H1 (cell line): ENCODE data around the gene KRTAP12-4. TPM values are rescaled to one million over a fixed set of nuclear protein-coding genes. Genes with fewer than 3 reads are reported as not detected.

ENCODE experiments used
- CTCF ChIA-PET: fragments of 300-600 bp; sonication (Branson Sonifier 250); formaldehyde crosslinking; loops from one replicate; lab custom pipeline; 2021; ENCODE audit not compliant: partially characterized antibody; lab: Charles Lee
- POLR2A ChIA-PET: fragments of 300-600 bp; sonication (Branson Sonifier 250); formaldehyde crosslinking; loops from one replicate; lab custom pipeline; 2021; ENCODE audit warnings: inconsistent platforms; ENCODE audit not compliant: partially characterized antibody; lab: Charles Lee
- DNase-seq, 2 experiments: peaks; one replicate each; pipeline versions ENCODE4 v3.0.0 to v3.0.0-alpha.2; 2010 to 2022; ENCODE audit warnings: low spot score in 2 of 2, low read depth in 1 of 2, mixed read lengths in 1 of 2
- FAIRE-seq: peaks from 2 replicates; lab custom pipeline; 2011; peaks lifted over from hg19 to GRCh38; lab: Jason Lieb, UNC
- H2AFZ ChIP-seq: 2 replicates; pipeline ENCODE4 v1.8.1; 2012; ENCODE audit warnings: low read length, inconsistent platforms
- H2AK5ac ChIP-seq: 2 replicates; pipeline ENCODE4 v1.6.1; 2013; ENCODE audit warnings: low read depth, low read length
- H2BK120ac ChIP-seq: replicated peaks from 2 replicates; pipeline ENCODE3; 2013; ENCODE audit warnings: low read depth, low read length, inconsistent platforms
- H2BK12ac ChIP-seq: 2 replicates; pipeline ENCODE4 v1.6.1; 2013; ENCODE audit warnings: low read depth, low read length
- H2BK15ac ChIP-seq: 2 replicates; pipeline ENCODE4 v1.6.1; 2013; ENCODE audit warnings: low read length
- H2BK20ac ChIP-seq: 2 replicates; pipeline ENCODE4 v1.6.1; 2013; ENCODE audit warnings: low read length
- H2BK5ac ChIP-seq: 2 replicates; pipeline ENCODE4 v1.6.1; 2013; ENCODE audit warnings: low read depth, low read length
- H3K14ac ChIP-seq: 2 replicates; pipeline ENCODE4 v1.6.1; 2013; ENCODE audit warnings: inconsistent platforms; ENCODE audit not compliant: insufficient read length
- H3K18ac ChIP-seq: 2 replicates; pipeline ENCODE4 v1.6.1; 2013; ENCODE audit warnings: low read length; ENCODE audit errors: extremely low read depth
- H3K23ac ChIP-seq: 2 replicates; pipeline ENCODE4 v1.6.1; 2013; ENCODE audit warnings: inconsistent platforms; ENCODE audit not compliant: insufficient read length
- H3K23me2 ChIP-seq: 2 replicates; pipeline ENCODE4 v1.6.1; 2013; ENCODE audit warnings: low read depth, low read length
- H3K27ac ChIP-seq: 2 replicates; pipeline ENCODE4 v1.6.1; 2011; ENCODE audit warnings: low read depth, low read length, inconsistent platforms
- H3K27me3 ChIP-seq, 4 experiments: replicated peaks in 1 of 4; 1 replicate in 1 of 4; 2 replicates in 3 of 4; pipeline versions ENCODE4 v1.6.1 to v1.8.1; 2011 to 2013; ENCODE audit warnings: low read length in 3 of 4, mild to moderate bottlenecking in 3 of 4, inconsistent platforms in 2 of 4, mixed read lengths in 2 of 4, moderate library complexity in 1 of 4; ENCODE audit not compliant: control insufficient read depth in 3 of 4, insufficient read depth in 3 of 4; ENCODE audit errors: extremely low read depth in 1 of 4
- H3K36me3 ChIP-seq, 4 experiments: 2 replicates each; pipeline versions ENCODE4 v1.6.1 to v1.8.1; 2011 to 2013; ENCODE audit warnings: mild to moderate bottlenecking in 4 of 4, low read length in 3 of 4, moderate library complexity in 2 of 4, control low read depth in 1 of 4, inconsistent platforms in 1 of 4; ENCODE audit not compliant: insufficient read depth in 4 of 4, control insufficient read depth in 2 of 4
- H3K4ac ChIP-seq: replicated peaks from 2 replicates; pipeline ENCODE3; 2013; ENCODE audit warnings: low read length, low read depth, mixed read lengths, inconsistent platforms; ENCODE audit not compliant: insufficient read length
- H3K4me1 ChIP-seq, 4 experiments: replicated peaks in 1 of 4; 1 replicate in 1 of 4; 2 replicates in 3 of 4; pipeline versions ENCODE4 v1.6.1 to v1.8.1; 2011 to 2013; ENCODE audit warnings: low read length in 3 of 4, inconsistent platforms in 2 of 4, mixed read lengths in 1 of 4; ENCODE audit not compliant: insufficient read depth in 4 of 4, control insufficient read depth in 3 of 4
- H3K4me2 ChIP-seq, 2 experiments: 2 replicates each; pipeline versions ENCODE4 v1.6.1 to v1.8.1; 2011 to 2013; ENCODE audit warnings: low read depth in 2 of 2, low read length in 2 of 2, control low read depth in 1 of 2, inconsistent platforms in 1 of 2, mild to moderate bottlenecking in 1 of 2; ENCODE audit not compliant: insufficient read depth in 1 of 2
- H3K4me3 ChIP-seq, 4 experiments: fragments of 200-600, 300-600 bp in 1 of 4; sonication (generic), shearing (Covaris generic), sonication (Bioruptor Twin) in 1 of 4; 2 replicates each; pipeline versions ENCODE4 v1.5.1 to v1.8.1; 2011 to 2016; ENCODE audit warnings: low read length in 4 of 4, low read depth in 3 of 4, control low read depth in 2 of 4, inconsistent platforms in 2 of 4, mild to moderate bottlenecking in 2 of 4, mixed read lengths in 1 of 4, moderate library complexity in 1 of 4; ENCODE audit not compliant: insufficient read depth in 2 of 4; ENCODE audit errors: extremely low read depth in 1 of 4
- H3K56ac ChIP-seq: replicated peaks from 2 replicates; pipeline ENCODE3; 2013; ENCODE audit warnings: low read depth, mild to moderate bottlenecking, mixed read lengths, low read length, inconsistent platforms; ENCODE audit not compliant: insufficient read length
- H3K79me1 ChIP-seq: 2 replicates; pipeline ENCODE4 v1.6.1; 2013; ENCODE audit warnings: low read depth, low read length, control low read depth
- H3K79me2 ChIP-seq, 2 experiments: 2 replicates each; pipeline versions ENCODE4 v1.6.1 to v1.8.1; 2012 to 2013; ENCODE audit warnings: low read length in 2 of 2, mild to moderate bottlenecking in 2 of 2, inconsistent platforms in 1 of 2; ENCODE audit not compliant: insufficient read depth in 2 of 2, control insufficient read depth in 1 of 2
- H3K9ac ChIP-seq, 4 experiments: replicated peaks in 1 of 4; 1 replicate in 1 of 4; 2 replicates in 3 of 4; pipeline versions ENCODE4 v1.6.1 to v1.8.1; 2011 to 2013; ENCODE audit warnings: low read depth in 3 of 4, low read length in 3 of 4, control low read depth in 2 of 4, mild to moderate bottlenecking in 2 of 4, moderate library complexity in 2 of 4, inconsistent platforms in 1 of 4; ENCODE audit errors: extremely low read depth in 1 of 4
- H3K9me3 ChIP-seq, 2 experiments: 2 replicates each; pipeline versions ENCODE4 v1.6.1 to v1.8.1; 2012 to 2013; ENCODE audit warnings: mild to moderate bottlenecking in 2 of 2, moderate library complexity in 2 of 2, control low read depth in 1 of 2, inconsistent platforms in 1 of 2, low read depth in 1 of 2, low read length in 1 of 2, mixed read lengths in 1 of 2; ENCODE audit not compliant: insufficient read depth in 2 of 2
- H4K20me1 ChIP-seq, 2 experiments: replicated peaks in 1 of 2; 2 replicates each; pipeline versions ENCODE3 to v1.8.1; 2011 to 2013; ENCODE audit warnings: inconsistent platforms in 2 of 2, low read length in 2 of 2, mild to moderate bottlenecking in 1 of 2; ENCODE audit not compliant: insufficient read depth in 2 of 2, control insufficient read depth in 1 of 2
- H4K5ac ChIP-seq: 2 replicates; pipeline ENCODE4 v1.6.1; 2013; ENCODE audit warnings: low read length, low read depth, mixed read lengths, inconsistent platforms; ENCODE audit not compliant: insufficient read length
- H4K8ac ChIP-seq: 2 replicates; pipeline ENCODE4 v1.8.0; 2013; ENCODE audit warnings: mild to moderate bottlenecking, moderate library complexity, low read length, inconsistent platforms; ENCODE audit not compliant: insufficient read depth; ENCODE audit errors: extremely low read depth
- H4K91ac ChIP-seq: replicated peaks from 2 replicates; pipeline ENCODE3; 2013; ENCODE audit warnings: low read length, mixed read lengths, inconsistent platforms; ENCODE audit not compliant: insufficient read length
- ASH2L ChIP-seq: fragments of 200-600, 300-600 bp; sonication (generic); IDR thresholded peaks from one replicate; pipeline ENCODE4 v1.7.1; 2017; ENCODE audit warnings: low read length
- CTBP2 ChIP-seq: IDR thresholded peaks from 2 replicates; pipeline ENCODE4 v1.7.0; 2011; ENCODE audit warnings: borderline replicate concordance, mild to moderate bottlenecking, moderate library complexity, mixed read lengths, low read length; ENCODE audit not compliant: insufficient read depth, insufficient read length
- RBBP5 ChIP-seq: IDR thresholded peaks from 2 replicates; pipeline ENCODE4 v1.7.1; 2012; ENCODE audit warnings: low read depth, mild to moderate bottlenecking, inconsistent platforms, low read length, moderate library complexity, borderline replicate concordance
- SP4 ChIP-seq: IDR thresholded peaks from 2 replicates; pipeline ENCODE4 v1.6.1; 2012; ENCODE audit warnings: low read length, inconsistent platforms
- SRF ChIP-seq: IDR thresholded peaks from 2 replicates; pipeline ENCODE4 v1.6.1; 2011; ENCODE audit warnings: mild to moderate bottlenecking, low read depth, low read length, moderate library complexity
- YY1 ChIP-seq: IDR thresholded peaks from 2 replicates; pipeline ENCODE4 v1.6.1; 2011; ENCODE audit warnings: low read depth, mild to moderate bottlenecking, low read length
- WGBS, 2 experiments: shearing (Covaris generic) in 1 of 2; methylation state at CpG; one replicate each; pipeline versions ENCODE4 v1.1.6 to v1.1.7; 2013 to 2015; ENCODE audit warnings: low lambda C conversion rate in 2 of 2, mixed read lengths in 2 of 2, inconsistent platforms in 1 of 2, low coverage in 1 of 2, missing lambda C conversion rate in 1 of 2; ENCODE audit not compliant: insufficient replicate concordance in 2 of 2, insufficient coverage in 1 of 2, insufficient read length in 1 of 2; ENCODE audit errors: extremely low coverage in 1 of 2, missing lambda C conversion rate in 1 of 2; 5-methylcytosine and 5-hydroxymethylcytosine counted together
- polyA plus RNA-seq, 7 experiments: library from polyadenylated mRNA; depleted of rRNA in 3 of 7; stranded (reverse) in 5 of 7; unstranded in 2 of 7; fragments of >200 nt in 5 of 7; fragments of 200-250 nt in 2 of 7; gene quantifications; 1 replicate in 5 of 7; 2 replicates in 1 of 7; 4 replicates in 1 of 7; pipeline versions ENCODE4 v1.2.1 to v1.2.3, GENCODE V29; 2011 to 2013; ENCODE audit warnings: missing spikeins in 2 of 7, mixed read lengths in 2 of 7
- total RNA-seq: library from RNA; stranded (reverse); fragmentation: NEBNext Ultra II Directional; extraction: Animal tissue kit (Norgen Biotek cat#: 25700); gene quantifications from 2 replicates; pipeline ENCODE4 v1.2.1, GENCODE V29; 2021
- TF ChIP-seq, protein P1 (sequence below): IDR thresholded peaks from 2 replicates; pipeline ENCODE4 v1.6.1; 2011; ENCODE audit warnings: low read length, improper control_type of control experiment
- TF ChIP-seq, protein P2 (sequence below): IDR thresholded peaks from 2 replicates; pipeline ENCODE4 v1.6.1; 2012; ENCODE audit warnings: inconsistent platforms

Gene KRTAP12-4
- total and polyA plus RNA-seq, 2 of the 8 experiments (the other 6 are each of a cell fraction or from before 2014, with no cell fraction given) = not detected

DNA sequence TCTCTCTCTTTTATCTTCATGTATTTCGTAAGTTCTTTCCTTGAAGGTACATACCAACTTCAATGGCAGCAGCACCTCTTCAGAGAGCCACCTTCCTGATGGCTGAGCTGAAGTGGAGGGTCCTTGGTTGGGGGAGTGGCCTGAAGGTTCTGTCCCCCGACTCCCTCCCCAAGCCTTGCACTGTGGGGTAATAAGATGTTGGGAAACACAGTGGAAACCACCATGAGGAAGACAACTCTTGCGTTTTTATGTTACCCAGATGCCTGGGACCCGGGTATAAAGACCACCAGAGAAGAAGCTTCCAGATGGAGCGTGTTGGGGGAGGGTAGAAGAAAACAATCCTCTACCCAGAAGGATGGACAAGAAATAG is 4.1 kb upstream of the KRTAP12-4 start:
- H3K4me1 ChIP-seq = peaks cover 0 to 9% (median 3%) of the 10 kb centered on the region in 4 experiments; a peak in 5 of 7 replicates
- peak overlapping the region; percentile 82; the same call in 1 of the 2 replicates for H2BK5ac ChIP-seq
- no peak overlapping the region for H3K4ac ChIP-seq
- H4K5ac ChIP-seq = no peak overlapping the region
- CTCF ChIA-PET = no interaction called here
- H3K4me3 ChIP-seq = no peak overlapping the region
- FAIRE-seq (no peak), DNase-seq (no peak)
- no peak overlapping the region for H4K8ac ChIP-seq
- no peak overlapping the region for H3K9ac ChIP-seq
- H3K27me3 ChIP-seq = no peaks in the 10 kb centered on the region
- TF ChIP-seq, protein P1, sequence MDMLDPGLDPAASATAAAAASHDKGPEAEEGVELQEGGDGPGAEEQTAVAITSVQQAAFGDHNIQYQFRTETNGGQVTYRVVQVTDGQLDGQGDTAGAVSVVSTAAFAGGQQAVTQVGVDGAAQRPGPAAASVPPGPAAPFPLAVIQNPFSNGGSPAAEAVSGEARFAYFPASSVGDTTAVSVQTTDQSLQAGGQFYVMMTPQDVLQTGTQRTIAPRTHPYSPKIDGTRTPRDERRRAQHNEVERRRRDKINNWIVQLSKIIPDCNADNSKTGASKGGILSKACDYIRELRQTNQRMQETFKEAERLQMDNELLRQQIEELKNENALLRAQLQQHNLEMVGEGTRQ = no peak
- TF ChIP-seq SP4 = no peak
- no peak for TF ChIP-seq SRF
- TF ChIP-seq ASH2L = no peak
- TF ChIP-seq CTBP2 = no peak
- no peak for TF ChIP-seq RBBP5
- TF ChIP-seq, protein P2, sequence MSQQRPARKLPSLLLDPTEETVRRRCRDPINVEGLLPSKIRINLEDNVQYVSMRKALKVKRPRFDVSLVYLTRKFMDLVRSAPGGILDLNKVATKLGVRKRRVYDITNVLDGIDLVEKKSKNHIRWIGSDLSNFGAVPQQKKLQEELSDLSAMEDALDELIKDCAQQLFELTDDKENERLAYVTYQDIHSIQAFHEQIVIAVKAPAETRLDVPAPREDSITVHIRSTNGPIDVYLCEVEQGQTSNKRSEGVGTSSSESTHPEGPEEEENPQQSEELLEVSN = no peak
- no peak for TF ChIP-seq YY1
- H2AFZ ChIP-seq = no peak overlapping the region
- H4K20me1 ChIP-seq = no peaks in the 10 kb centered on the region
- H2AK5ac ChIP-seq = no peak overlapping the region
- no peaks in the 10 kb centered on the region for H3K79me2 ChIP-seq
- no peak overlapping the region for H3K56ac ChIP-seq
- H4K91ac ChIP-seq = no peak overlapping the region
- no peak overlapping the region for H2BK20ac ChIP-seq
- peak overlapping the region; percentile 92 for H2BK12ac ChIP-seq
- H2BK120ac ChIP-seq = no peak overlapping the region
- WGBS, 2 experiments = 89% methylated on average over 5 of the region's 5 CpGs; no CpG with 5 or more reads in 1 of the 2 experiments
- H2BK15ac ChIP-seq = no peak overlapping the region
- no peaks in the 10 kb centered on the region for H3K23me2 ChIP-seq
- peaks cover 0 to 4% of the 10 kb centered on the region in 2 experiments; a peak in 2 of 4 replicates for H3K9me3 ChIP-seq
- H3K36me3 ChIP-seq = no peaks in the 10 kb centered on the region
- H3K4me2 ChIP-seq = no peak overlapping the region
- H3K79me1 ChIP-seq = no peaks in the 10 kb centered on the region
- POLR2A ChIA-PET = no interaction called here
- H3K14ac ChIP-seq = no peak overlapping the region
- no peak overlapping the region for H3K23ac ChIP-seq
- no peak overlapping the region for H3K18ac ChIP-seq
- no peak overlapping the region for H3K27ac ChIP-seq
